IMR-90 (cell line): Measurements from ENCODE around the gene IRF2BP2. TPM values are rescaled to one million over a fixed set of nuclear protein-coding genes. Genes with fewer than 3 reads are reported as not detected.

ENCODE experiments used
- ATAC-seq: fragments of 200-7000 bp; cut with Tn5 transposase; 2 replicates; pipeline ENCODE4 v1.9.1; 2020; ENCODE audit warnings: low read depth, mild to moderate bottlenecking, moderate library complexity
- BruUV-seq: library from RNA; stranded (reverse); fragments of 400-500 nt; replicated peaks from 2 replicates; lab custom pipeline; 2021; lab: Mats Ljungman, UMichigan
- CTCF ChIA-PET: fragments of 300-600 bp; formaldehyde crosslinking; extraction: SDS; loops from one replicate; lab custom pipeline; 2021; ENCODE audit warnings: antibody characterized with exemption; lab: Yijun Ruan, JAX
- POLR2A ChIA-PET: fragments of 300-600 bp; sonication (Branson Sonifier 250); formaldehyde crosslinking; loops from one replicate; lab custom pipeline; 2022; ENCODE audit warnings: antibody characterized with exemption; ENCODE audit not compliant: unreplicated experiment; lab: Charles Lee
- DNase-seq: peaks from one replicate; pipeline ENCODE4 v3.0.0; 2013
- H2AFZ ChIP-seq: replicated peaks from 2 replicates; pipeline ENCODE3; 2013; ENCODE audit warnings: low read length, mild to moderate bottlenecking; ENCODE audit not compliant: poor library complexity
- H2AK5ac ChIP-seq: 2 replicates; pipeline ENCODE4 v1.6.1; 2013; ENCODE audit warnings: low read depth, low read length, inconsistent platforms
- H2AK9ac ChIP-seq: replicated peaks from 2 replicates; pipeline ENCODE3; 2013; ENCODE audit warnings: mild to moderate bottlenecking, low read depth, low read length, moderate library complexity; ENCODE audit not compliant: poor library complexity
- H2BK120ac ChIP-seq: 2 replicates; pipeline ENCODE4 v1.6.1; 2013; ENCODE audit warnings: low read depth, low read length, inconsistent platforms
- H2BK15ac ChIP-seq: 3 replicates; pipeline ENCODE4 v1.6.1; 2013; ENCODE audit warnings: low read depth, low read length, inconsistent platforms
- H2BK20ac ChIP-seq: 2 replicates; pipeline ENCODE4 v1.6.1; 2013; ENCODE audit warnings: low read depth, mild to moderate bottlenecking, inconsistent platforms, low read length, moderate library complexity
- H2BK5ac ChIP-seq: 2 replicates; pipeline ENCODE4 v1.6.1; 2013; ENCODE audit warnings: mild to moderate bottlenecking, low read depth, low read length, inconsistent platforms; ENCODE audit not compliant: poor library complexity, severe bottlenecking
- H3K14ac ChIP-seq: replicated peaks from 2 replicates; pipeline ENCODE4 v1.6.1; 2013; ENCODE audit warnings: low read depth, low read length, inconsistent platforms
- H3K18ac ChIP-seq: 2 replicates; pipeline ENCODE4 v1.6.1; 2013; ENCODE audit warnings: low read depth, low read length, control low read depth
- H3K23ac ChIP-seq: 2 replicates; pipeline ENCODE4 v1.6.1; 2013; ENCODE audit warnings: low read depth, low read length, inconsistent platforms
- H3K27ac ChIP-seq: 2 replicates; pipeline ENCODE4 v1.5.1; 2013; ENCODE audit warnings: mild to moderate bottlenecking, control low read depth, low read length; ENCODE audit not compliant: insufficient read depth
- H3K27me3 ChIP-seq: 2 replicates; pipeline ENCODE4 v1.6.1; 2013; ENCODE audit warnings: low read length; ENCODE audit not compliant: control insufficient read depth, insufficient read depth
- H3K36me3 ChIP-seq: 2 replicates; pipeline ENCODE4 v1.6.1; 2013; ENCODE audit warnings: low read length, mixed read lengths; ENCODE audit not compliant: control insufficient read depth, insufficient read depth
- H3K4ac ChIP-seq: 2 replicates; pipeline ENCODE4 v1.6.1; 2013; ENCODE audit warnings: low read depth, low read length, inconsistent platforms
- H3K4me1 ChIP-seq: 2 replicates; pipeline ENCODE4 v1.6.1; 2013; ENCODE audit warnings: low read length, mixed read lengths; ENCODE audit not compliant: control insufficient read depth, insufficient read depth
- H3K4me2 ChIP-seq: 2 replicates; pipeline ENCODE4 v1.6.1; 2013; ENCODE audit warnings: low read depth, mild to moderate bottlenecking, control low read depth, low read length, moderate library complexity
- H3K4me3 ChIP-seq: 2 replicates; pipeline ENCODE4 v1.5.1; 2013; ENCODE audit warnings: low read depth, mild to moderate bottlenecking, control low read depth, low read length, moderate library complexity; ENCODE audit not compliant: insufficient read depth
- H3K56ac ChIP-seq: 2 replicates; pipeline ENCODE4 v1.6.1; 2013; ENCODE audit warnings: low read length, inconsistent platforms; ENCODE audit not compliant: insufficient read depth; ENCODE audit errors: extremely low read depth
- H3K79me1 ChIP-seq, 2 experiments: 2 replicates each; pipeline ENCODE4 v1.6.1; 2013; ENCODE audit warnings: low read length in 2 of 2, inconsistent platforms in 1 of 2, low read depth in 1 of 2
- H3K9ac ChIP-seq: 2 replicates; pipeline ENCODE4 v1.6.1; 2013; ENCODE audit warnings: low read depth, low read length, control low read depth
- H3K9me1 ChIP-seq: 2 replicates; pipeline ENCODE4 v1.6.1; 2013; ENCODE audit warnings: low read length, inconsistent platforms; ENCODE audit not compliant: insufficient read depth
- H3K9me3 ChIP-seq: 2 replicates; pipeline ENCODE4 v1.6.1; 2013; ENCODE audit warnings: low read length; ENCODE audit not compliant: control insufficient read depth, insufficient read depth
- H4K20me1 ChIP-seq: 2 replicates; pipeline ENCODE4 v1.6.1; 2013; ENCODE audit warnings: low read length, inconsistent platforms; ENCODE audit not compliant: insufficient read depth
- H4K5ac ChIP-seq: 2 replicates; pipeline ENCODE4 v1.6.1; 2013; ENCODE audit warnings: mild to moderate bottlenecking, low read depth, low read length, control low read depth
- H4K8ac ChIP-seq, 2 experiments: 2 replicates each; pipeline ENCODE4 v1.6.1; 2013; ENCODE audit warnings: low read depth in 2 of 2, low read length in 2 of 2, control low read depth in 1 of 2, inconsistent platforms in 1 of 2
- H4K91ac ChIP-seq: 2 replicates; pipeline ENCODE4 v1.6.1; 2013; ENCODE audit warnings: low read depth, low read length, inconsistent platforms; ENCODE audit not compliant: insufficient read depth
- BHLHE40 ChIP-seq: fragments of 150-350 bp; IDR thresholded peaks from 2 replicates; pipeline ENCODE4 v1.6.1; 2016; ENCODE audit warnings: mild to moderate bottlenecking, low read depth, low read length
- CEBPB ChIP-seq: IDR thresholded peaks from 2 replicates; pipeline ENCODE4 v1.6.1; 2012; ENCODE audit warnings: low read depth, low read length, improper control_type of control experiment
- CHD1 ChIP-seq: IDR thresholded peaks from 2 replicates; pipeline ENCODE4 v1.6.1; 2012; ENCODE audit warnings: low read depth, low read length, improper control_type of control experiment
- FOS ChIP-seq: fragments of 150-350 bp; IDR thresholded peaks from 2 replicates; pipeline ENCODE4 v1.6.1; 2016; ENCODE audit warnings: low read depth, low read length
- MAFK ChIP-seq: IDR thresholded peaks from 2 replicates; pipeline ENCODE4 v1.6.1; 2012; ENCODE audit warnings: low read depth, low read length, improper control_type of control experiment
- MAZ ChIP-seq: IDR thresholded peaks from 2 replicates; pipeline ENCODE4 v1.6.1; 2012; ENCODE audit warnings: low read depth, mild to moderate bottlenecking, low read length, improper control_type of control experiment, moderate library complexity, borderline replicate concordance
- MXI1 ChIP-seq: IDR thresholded peaks from 2 replicates; pipeline ENCODE4 v1.6.1; 2012; ENCODE audit warnings: low read depth, mild to moderate bottlenecking, low read length, moderate library complexity, borderline replicate concordance
- NFE2L2 ChIP-seq: fragments of 150-350 bp; IDR thresholded peaks from 2 replicates; pipeline ENCODE4 v1.6.1; 2016; ENCODE audit warnings: low read depth, mild to moderate bottlenecking, low read length
- POLR2A ChIP-seq: IDR thresholded peaks from 2 replicates; pipeline ENCODE4 v1.6.1; 2012; ENCODE audit warnings: mild to moderate bottlenecking, low read depth, low read length
- RAD21 ChIP-seq: IDR thresholded peaks from 2 replicates; pipeline ENCODE4 v1.6.1; 2012; ENCODE audit warnings: low read length, improper control_type of control experiment
- RCOR1 ChIP-seq: IDR thresholded peaks from 2 replicates; pipeline ENCODE4 v1.6.1; 2012; ENCODE audit warnings: mild to moderate bottlenecking, low read length, improper control_type of control experiment; ENCODE audit not compliant: insufficient replicate concordance
- RFX5 ChIP-seq: IDR thresholded peaks from 2 replicates; pipeline ENCODE4 v1.8.0; 2012; ENCODE audit warnings: low read depth, mild to moderate bottlenecking, low read length, moderate library complexity
- SMC3 ChIP-seq: fragments of 150-350 bp; IDR thresholded peaks from 2 replicates; pipeline ENCODE4 v1.6.1; 2016; ENCODE audit warnings: low read depth, mild to moderate bottlenecking, antibody characterized with exemption, low read length, moderate library complexity
- WGBS, 2 experiments: methylation state at CpG; one replicate each; pipeline versions ENCODE4 v1.1.5 to v1.1.7; 2013; ENCODE audit warnings: missing lambda C conversion rate in 2 of 2; ENCODE audit not compliant: insufficient read length in 1 of 2; ENCODE audit errors: extremely low coverage in 2 of 2; 5-methylcytosine and 5-hydroxymethylcytosine counted together
- dilution Hi-C: fragments of 300-500 bp; cut with HindIII; formaldehyde crosslinking; loops from one replicate; pipeline ENCODE4 v1.14.3; 2018; ENCODE audit warnings: low sequenced_read_pairs; ENCODE audit not compliant: unreplicated experiment
- in situ Hi-C: fragments of 300-500 bp; cut with MboI; formaldehyde crosslinking; loops from 3 replicates; pipeline ENCODE4 v1.14.3; 2019; ENCODE audit warnings: low sequenced_read_pairs, inconsistent platforms, mixed read lengths
- intact Hi-C: fragments of 100-400 bp; cut with micrococcal nuclease; formaldehyde crosslinking; loops from 2 replicates; pipeline ENCODE4 v1.10.0; 2022
- polyA plus RNA-seq, 3 experiments: library from polyadenylated mRNA; depleted of rRNA; stranded (reverse); fragments of >200 nt; gene quantifications; 2 replicates each; pipeline ENCODE4 v1.2.3, GENCODE V29; 2012; ENCODE audit warnings: low replicate concordance in 1 of 3
- total RNA-seq: library from RNA; depleted of rRNA; stranded (reverse); fragments of >200 nt; gene quantifications from 2 replicates; pipeline ENCODE4 v1.2.3, GENCODE V29; 2012
- TF ChIP-seq, protein P1 (sequence below): conservative IDR thresholded peaks from 2 replicates; pipeline ENCODE4 v1.5.1; 2012; ENCODE audit warnings: mild to moderate bottlenecking, low read depth, low read length, improper control_type of control experiment
- TF ChIP-seq, protein P2 (sequence below): fragments of 150-350 bp; IDR thresholded peaks from 2 replicates; pipeline ENCODE4 v1.6.1; 2017; ENCODE audit warnings: mild to moderate bottlenecking, antibody characterized with exemption, low read length, low read depth

Gene IRF2BP2
- total and polyA plus RNA-seq, 2 of the 4 experiments (the other 2 are of a cell fraction), result 47.0 to 66.6 TPM

DNA sequence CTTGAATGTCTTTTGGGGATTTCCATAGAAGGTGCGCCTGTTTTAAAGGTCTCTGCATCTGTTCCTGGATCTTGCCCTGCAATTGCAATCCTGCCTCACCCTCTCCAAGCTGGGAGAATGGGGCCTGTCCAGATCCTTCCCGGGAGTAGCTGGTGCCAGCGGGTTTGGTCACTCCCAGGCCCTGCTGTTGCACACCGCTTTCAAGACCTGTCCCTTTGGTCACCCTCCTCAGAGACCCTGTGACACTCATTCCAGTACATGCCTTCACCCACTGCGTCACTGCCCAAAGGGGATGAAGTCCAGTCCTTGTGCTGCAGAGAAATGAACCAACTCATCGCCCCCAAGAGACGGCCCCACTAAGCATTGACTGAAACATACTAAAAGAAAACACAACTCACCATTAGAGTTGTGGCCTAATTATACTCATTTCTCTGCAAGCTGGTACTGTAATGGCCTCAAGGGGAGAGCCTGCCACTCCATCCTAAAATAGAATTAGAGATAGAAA, 1.9 kb upstream of the IRF2BP2 start:
- peak overlapping the region; percentile 98 for H3K27ac ChIP-seq
- no peaks in the 10 kb centered on the region for H3K27me3 ChIP-seq
- DNase-seq, result no peak
- H4K91ac ChIP-seq, result peak overlapping the region; percentile 93
- H3K4ac ChIP-seq, result peak overlapping the region; percentile 95
- BruUV-seq, result no TSS peak
- H3K9me1 ChIP-seq, result no peaks in the 10 kb centered on the region; the same call in 1 of the 2 replicates
- in situ Hi-C loops, result loop anchor here (5.0 to 25.0 kb wide), 4 partner anchors 110 to 470 kb away; no protein-coding TSS in a partner anchor
- H4K5ac ChIP-seq, result peak overlapping the region; percentile 97
- no peak for ATAC-seq
- peak overlapping the region; percentile 98 for H3K18ac ChIP-seq
- H3K56ac ChIP-seq, result peak overlapping the region; percentile 79
- H3K9ac ChIP-seq, result peak overlapping the region; percentile 66
- H3K9me3 ChIP-seq, result no peaks in the 10 kb centered on the region
- H2BK5ac ChIP-seq, result peak overlapping the region; percentile 85
- H2AK9ac ChIP-seq, result peak overlapping the region; percentile 80
- peaks cover 18% of the 10 kb centered on the region for H3K36me3 ChIP-seq
- H3K4me3 ChIP-seq, result no peak overlapping the region
- peak overlapping the region; percentile 87 for H2BK20ac ChIP-seq
- peak overlapping the region; percentile 93 for H3K14ac ChIP-seq
- ChIA-PET CTCF (interaction anchor here (0.8 to 1.9 kb wide), 8 partner anchors 14 to 472 kb away, joined by 3 to 7 read pairs (median 3); no protein-coding TSS in a partner anchor), POLR2A (interaction anchor here (1.5 to 2.9 kb wide), 2 partner anchors 112 to 385 kb away, joined by 7 to 18 read pairs; no protein-coding TSS in a partner anchor)
- H3K4me2 ChIP-seq, result peak overlapping the region; percentile 62
- peak overlapping the region; percentile 87 for H3K23ac ChIP-seq
- H2BK120ac ChIP-seq, result peak overlapping the region; percentile 94
- peaks cover 15% of the 10 kb centered on the region for H4K20me1 ChIP-seq
- H2AFZ ChIP-seq, result peak overlapping the region; percentile 24
- 67% methylated on average over 1 of the region's 7 CpGs; no CpG with 5 or more reads in 1 of the 2 experiments for whole genome bisulfite sequencing, 2 experiments
- H3K79me1 ChIP-seq, result peaks cover 0 to 8% of the 10 kb centered on the region in 2 experiments; a peak in 2 of 4 replicates
- H3K4me1 ChIP-seq, result peaks cover 19% of the 10 kb centered on the region
- H2AK5ac ChIP-seq, result peak overlapping the region; percentile 92
- intact Hi-C loops, result loop anchor here (1.0 to 5.0 kb wide), 6 partner anchors 112 to 463 kb away; no protein-coding TSS in a partner anchor
- dilution Hi-C loops, result no loop called here
- H2BK15ac ChIP-seq, result peak overlapping the region; percentile 64; the same call in 2 of the 3 replicates
- H4K8ac ChIP-seq, result peak overlapping the region; percentile 76 to 86; a peak in 3 of 4 replicates
- no peak for TF ChIP-seq CHD1
- TF ChIP-seq, protein P1, sequence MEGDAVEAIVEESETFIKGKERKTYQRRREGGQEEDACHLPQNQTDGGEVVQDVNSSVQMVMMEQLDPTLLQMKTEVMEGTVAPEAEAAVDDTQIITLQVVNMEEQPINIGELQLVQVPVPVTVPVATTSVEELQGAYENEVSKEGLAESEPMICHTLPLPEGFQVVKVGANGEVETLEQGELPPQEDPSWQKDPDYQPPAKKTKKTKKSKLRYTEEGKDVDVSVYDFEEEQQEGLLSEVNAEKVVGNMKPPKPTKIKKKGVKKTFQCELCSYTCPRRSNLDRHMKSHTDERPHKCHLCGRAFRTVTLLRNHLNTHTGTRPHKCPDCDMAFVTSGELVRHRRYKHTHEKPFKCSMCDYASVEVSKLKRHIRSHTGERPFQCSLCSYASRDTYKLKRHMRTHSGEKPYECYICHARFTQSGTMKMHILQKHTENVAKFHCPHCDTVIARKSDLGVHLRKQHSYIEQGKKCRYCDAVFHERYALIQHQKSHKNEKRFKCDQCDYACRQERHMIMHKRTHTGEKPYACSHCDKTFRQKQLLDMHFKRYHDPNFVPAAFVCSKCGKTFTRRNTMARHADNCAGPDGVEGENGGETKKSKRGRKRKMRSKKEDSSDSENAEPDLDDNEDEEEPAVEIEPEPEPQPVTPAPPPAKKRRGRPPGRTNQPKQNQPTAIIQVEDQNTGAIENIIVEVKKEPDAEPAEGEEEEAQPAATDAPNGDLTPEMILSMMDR, result no peak
- no peak for TF ChIP-seq MXI1
- TF ChIP-seq NFE2L2, result no peak
- no peak for TF ChIP-seq MAFK
- TF ChIP-seq MAZ, result no peak
- no peak for TF ChIP-seq BHLHE40
- no peak for TF ChIP-seq RCOR1
- no peak for TF ChIP-seq RFX5
- TF ChIP-seq, protein P2, sequence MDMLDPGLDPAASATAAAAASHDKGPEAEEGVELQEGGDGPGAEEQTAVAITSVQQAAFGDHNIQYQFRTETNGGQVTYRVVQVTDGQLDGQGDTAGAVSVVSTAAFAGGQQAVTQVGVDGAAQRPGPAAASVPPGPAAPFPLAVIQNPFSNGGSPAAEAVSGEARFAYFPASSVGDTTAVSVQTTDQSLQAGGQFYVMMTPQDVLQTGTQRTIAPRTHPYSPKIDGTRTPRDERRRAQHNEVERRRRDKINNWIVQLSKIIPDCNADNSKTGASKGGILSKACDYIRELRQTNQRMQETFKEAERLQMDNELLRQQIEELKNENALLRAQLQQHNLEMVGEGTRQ, result no peak
- no peak for TF ChIP-seq SMC3
- TF ChIP-seq FOS, result no peak
- TF ChIP-seq CEBPB, result no peak
- no peak for TF ChIP-seq POLR2A
- no peak for TF ChIP-seq RAD21
